AG09309 (cell line): ENCODE results near the gene ACTL9.
"Not testable (repeated sequence)": the region's sequence is repeated elsewhere in the genome, so short reads cannot be mapped to it uniquely, and the experiment has no call there.

Source experiments
- DNase-seq: peaks from one replicate; pipeline ENCODE4 v3.0.0-alpha.2; 2010; ENCODE audit warnings: low read depth
- H3K4me3 ChIP-seq: 2 replicates; pipeline ENCODE4 v1.5.1; 2011; ENCODE audit warnings: mild to moderate bottlenecking, low read depth, low read length, moderate library complexity; ENCODE audit not compliant: control insufficient read depth
- CTCF ChIP-seq: IDR thresholded peaks from 2 replicates; pipeline ENCODE4 v1.5.1; 2011; ENCODE audit warnings: mild to moderate bottlenecking, low read depth, low read length, inconsistent platforms; ENCODE audit not compliant: insufficient read depth, control insufficient read depth; ENCODE audit errors: missing control alignments

The ACTL9 gene

GRCh38 chr19:8698433-8699063 is at the start of gene ACTL9:
Gene ACTL9, minus strand, starts transcription at chr19:8698795. Its CDS starts 94 bp downstream, at chr19:8698701.
- no peak for TF ChIP-seq CTCF
- no peak within 1 kb of the TSS for H3K4me3 ChIP-seq

GRCh38 chr19:8739291-8740065 is 40.9 kb upstream of the ACTL9 start:
- not testable (repeated sequence) for H3K4me3 ChIP-seq, DNase-seq

More at GRCh38 chr19:8698433-8699063, at the start of gene ACTL9:
- no peak for DNase-seq

GRCh38 chr19:8738377-8738776 is 39.8 kb upstream of the ACTL9 start:
- no peak overlapping the region for H3K4me3 ChIP-seq
- no peak for DNase-seq
- no peak for TF ChIP-seq CTCF

- TF ChIP-seq CTCF, result no peak
- no peak overlapping the region for H3K4me3 ChIP-seq
- DNase-seq, result no peak
Observed at GRCh38 chr19:8731428-8732169, 33.0 kb upstream of the ACTL9 start.

- H3K4me3 ChIP-seq, result no peak overlapping the region
- no peak for DNase-seq
- TF ChIP-seq CTCF, result no peak
Observed at GRCh38 chr19:8724276-8724675, 25.7 kb upstream of the ACTL9 start.

- no peak for TF ChIP-seq CTCF
- H3K4me3 ChIP-seq, result no peak overlapping the region
- DNase-seq, result no peak
Observed at GRCh38 chr19:8722032-8722431, 23.4 kb upstream of the ACTL9 start.

GRCh38 chr19:8721334-8721733 is 22.7 kb upstream of the ACTL9 start, which contains the start of gene OR2Z1:
Gene OR2Z1, plus strand, starts transcription at chr19:8721634. Its CDS starts 9,395 bp downstream, at chr19:8731029.
- no peak for DNase-seq
- TF ChIP-seq CTCF, result no peak
- H3K4me3 ChIP-seq, result no peak within 1 kb of the TSS

GRCh38 chr19:8710337-8710736 is 11.7 kb upstream of the ACTL9 start:
- not testable (repeated sequence) for DNase-seq

More at GRCh38 chr19:8710337-8710736, 11.7 kb upstream of the ACTL9 start:
- not testable (repeated sequence) for H3K4me3 ChIP-seq
